ENCODE data around the gene COL7A1. TPM values are rescaled to one million over a fixed set of nuclear protein-coding genes. Genes with fewer than 3 reads are reported as not detected.
A peak's percentile ranks its signal among the peaks of the same experiment; 100 is the strongest.

COL7A1 gene
- polyA plus RNA-seq, 2 donors, result 60.7 to 265 TPM

DNA sequence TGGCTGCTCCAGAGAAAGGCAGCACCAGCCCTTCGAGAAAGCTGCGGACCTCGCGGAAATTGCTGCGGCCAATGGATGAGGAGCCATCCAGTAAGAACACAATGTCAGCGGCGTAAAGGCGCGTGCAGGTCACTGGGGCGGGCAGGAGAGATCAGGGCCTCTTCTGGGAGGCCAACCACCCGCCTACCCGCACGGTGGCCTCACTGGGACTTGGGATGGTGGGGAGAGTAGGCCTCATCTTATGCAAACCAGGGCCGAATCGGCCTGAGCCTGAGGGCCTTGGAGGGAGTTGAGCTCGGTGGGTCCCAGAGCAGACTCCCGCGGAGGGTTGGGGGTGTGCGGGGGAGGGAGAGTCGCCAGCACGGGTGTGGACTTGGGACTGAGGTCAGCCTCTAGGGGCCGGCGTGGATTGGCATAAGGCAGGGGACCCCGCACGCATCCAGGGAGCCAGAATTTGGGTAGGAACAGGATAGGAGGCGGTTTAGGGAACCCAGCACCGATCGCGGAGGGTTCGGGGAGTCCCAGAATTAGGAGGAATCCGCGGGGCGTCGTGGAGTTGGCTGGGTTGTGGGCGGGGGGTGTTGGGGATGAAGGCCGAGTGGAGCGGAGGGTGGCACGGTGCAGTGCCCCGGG lies 596 bp downstream of the COL7A1 start:
- WGBS, 2 donors, result 16 to 23% methylated on average over 34 to 39 of the region's 39 CpGs
- Histone ChIP-seq H3K4me3 (ENCODE audit: low read depth in 1 of 2, low read length in 2 of 2) (peak overlapping the region; percentile 23 to 54), H3K9me3 (ENCODE audit: control insufficient read depth in 2 of 2, insufficient read depth in 1 of 2, low read depth in 1 of 2, low read length in 1 of 2) (no peaks in the 10 kb centered on the region), H3K4me1 (ENCODE audit: control insufficient read depth in 2 of 2, insufficient read depth in 2 of 2, low read length in 1 of 2) (peaks cover 2 to 39% of the 10 kb centered on the region in 2 donors), H3K36me3 (ENCODE audit: control insufficient read depth in 2 of 2, insufficient read depth in 2 of 2, low read length in 1 of 2) (peaks cover 6 to 25% of the 10 kb centered on the region in 2 donors), H3K27ac (ENCODE audit: low read depth in 2 of 2, low read length in 1 of 2) (peak overlapping the region; percentile 6 to 31), H3K27me3 (ENCODE audit: control insufficient read depth in 1 of 2, insufficient read depth in 2 of 2, low read length in 2 of 2) (no peaks in the 10 kb centered on the region)

DNA sequence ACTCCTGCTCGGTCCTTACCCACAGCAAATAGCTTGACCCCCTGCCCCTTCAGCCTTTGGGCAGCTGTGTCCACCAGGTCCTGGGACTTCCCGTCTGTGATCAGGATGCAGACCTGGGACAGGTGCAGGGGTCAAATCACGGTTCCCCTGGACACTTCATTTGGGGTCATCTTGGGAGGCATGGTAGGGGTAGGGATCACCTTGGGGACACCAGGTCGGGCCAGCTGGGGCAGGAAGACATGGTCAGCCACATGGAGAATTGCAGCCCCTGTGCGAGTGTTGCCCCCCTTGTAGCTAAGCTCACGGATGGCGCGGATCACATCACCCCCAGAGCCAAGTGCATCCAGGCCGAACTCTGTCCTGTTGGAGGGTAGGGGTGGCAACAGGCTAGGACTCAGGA lies 1.8 kb downstream of the COL7A1 start:
- Histone ChIP-seq H3K27me3 (ENCODE audit: control insufficient read depth in 1 of 2, insufficient read depth in 2 of 2, low read length in 2 of 2) (no peaks in the 10 kb centered on the region), H3K4me1 (ENCODE audit: control insufficient read depth in 2 of 2, insufficient read depth in 2 of 2, low read length in 1 of 2) (peaks cover 0 to 36% of the 10 kb centered on the region in 2 donors), H3K27ac (ENCODE audit: low read depth in 2 of 2, low read length in 1 of 2) (no peak overlapping the region), H3K9me3 (ENCODE audit: control insufficient read depth in 2 of 2, insufficient read depth in 1 of 2, low read depth in 1 of 2, low read length in 1 of 2) (no peaks in the 10 kb centered on the region), H3K36me3 (ENCODE audit: control insufficient read depth in 2 of 2, insufficient read depth in 2 of 2, low read length in 1 of 2) (peaks cover 0 to 29% of the 10 kb centered on the region in 2 donors), H3K4me3 (ENCODE audit: low read depth in 1 of 2, low read length in 2 of 2) (no peak overlapping the region)
- WGBS, 2 donors, result 75 to 87% methylated on average over 9 of the region's 9 CpGs

GRCh38 chr3:48592519-48593087 lies 2.5 kb downstream of the COL7A1 start:
- H3K36me3 ChIP-seq (ENCODE audit: control insufficient read depth in 2 of 2, insufficient read depth in 2 of 2, low read length in 1 of 2), result peaks cover 0 to 32% of the 10 kb centered on the region in 2 donors
- no peaks in the 10 kb centered on the region for H3K9me3 ChIP-seq (ENCODE audit: control insufficient read depth in 2 of 2, insufficient read depth in 1 of 2, low read depth in 1 of 2, low read length in 1 of 2)
- H3K4me3 ChIP-seq (ENCODE audit: low read depth in 1 of 2, low read length in 2 of 2), result no peak overlapping the region
- H3K4me1 ChIP-seq (ENCODE audit: control insufficient read depth in 2 of 2, insufficient read depth in 2 of 2, low read length in 1 of 2), result peaks cover 0 to 30% of the 10 kb centered on the region in 2 donors
- no peak overlapping the region for H3K27ac ChIP-seq (ENCODE audit: low read depth in 2 of 2, low read length in 1 of 2)
- WGBS, 2 donors, result 83 to 85% methylated on average over 21 of the region's 21 CpGs
- no peaks in the 10 kb centered on the region for H3K27me3 ChIP-seq (ENCODE audit: control insufficient read depth in 1 of 2, insufficient read depth in 2 of 2, low read length in 2 of 2)

GRCh38 chr3:48591886-48592518 lies 3.1 kb downstream of the COL7A1 start:
- no peaks in the 10 kb centered on the region for H3K27me3 ChIP-seq (ENCODE audit: control insufficient read depth in 1 of 2, insufficient read depth in 2 of 2, low read length in 2 of 2)
- peaks cover 0 to 24% of the 10 kb centered on the region in 2 donors for H3K4me1 ChIP-seq (ENCODE audit: control insufficient read depth in 2 of 2, insufficient read depth in 2 of 2, low read length in 1 of 2)
- H3K36me3 ChIP-seq (ENCODE audit: control insufficient read depth in 2 of 2, insufficient read depth in 2 of 2, low read length in 1 of 2), result peaks cover 0 to 32% of the 10 kb centered on the region in 2 donors
- H3K9me3 ChIP-seq (ENCODE audit: control insufficient read depth in 2 of 2, insufficient read depth in 1 of 2, low read depth in 1 of 2, low read length in 1 of 2), result no peaks in the 10 kb centered on the region
- H3K4me3 ChIP-seq (ENCODE audit: low read depth in 1 of 2, low read length in 2 of 2), result no peak overlapping the region
- WGBS, 2 donors, result 87 to 91% methylated on average over 22 of the region's 22 CpGs
- no peak overlapping the region for H3K27ac ChIP-seq (ENCODE audit: low read depth in 2 of 2, low read length in 1 of 2)

DNA sequence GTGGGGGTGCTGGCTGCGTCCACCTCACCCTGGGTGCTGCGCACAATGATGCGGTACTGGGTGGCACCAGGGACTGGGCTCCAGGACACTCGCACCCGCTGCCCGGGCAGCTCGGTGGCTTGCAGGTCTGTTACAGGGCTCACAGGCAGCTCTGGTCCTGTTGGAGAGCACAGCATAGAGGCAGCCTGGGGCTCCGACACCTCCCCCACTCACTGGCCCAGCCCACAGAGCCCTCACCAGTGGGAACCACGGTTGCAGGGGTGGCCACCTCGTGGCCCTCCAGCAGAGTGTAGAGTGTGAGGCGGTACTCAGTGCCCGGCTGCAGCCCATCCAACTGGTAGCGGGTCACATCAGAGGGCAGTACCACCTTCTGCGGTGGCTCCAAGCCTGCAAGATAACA lies 3.7 kb downstream of the COL7A1 start:
- 85 to 87% methylated on average over 14 of the region's 14 CpGs for WGBS, 2 donors
- H3K4me3 ChIP-seq (ENCODE audit: low read depth in 1 of 2, low read length in 2 of 2), result no peak overlapping the region
- H3K4me1 ChIP-seq (ENCODE audit: control insufficient read depth in 2 of 2, insufficient read depth in 2 of 2, low read length in 1 of 2), result peaks cover 0 to 18% of the 10 kb centered on the region in 2 donors
- no peaks in the 10 kb centered on the region for H3K9me3 ChIP-seq (ENCODE audit: control insufficient read depth in 2 of 2, insufficient read depth in 1 of 2, low read depth in 1 of 2, low read length in 1 of 2)
- peaks cover 0 to 33% of the 10 kb centered on the region in 2 donors for H3K36me3 ChIP-seq (ENCODE audit: control insufficient read depth in 2 of 2, insufficient read depth in 2 of 2, low read length in 1 of 2)
- H3K27me3 ChIP-seq (ENCODE audit: control insufficient read depth in 1 of 2, insufficient read depth in 2 of 2, low read length in 2 of 2), result no peaks in the 10 kb centered on the region
- H3K27ac ChIP-seq (ENCODE audit: low read depth in 2 of 2, low read length in 1 of 2), result no peak overlapping the region

GRCh38 chr3:48588230-48588629 lies 6.9 kb downstream of the COL7A1 start:
- H3K27me3 ChIP-seq (ENCODE audit: control insufficient read depth in 1 of 2, insufficient read depth in 2 of 2, low read length in 2 of 2), result no peaks in the 10 kb centered on the region
- WGBS, 2 donors, result 77 to 78% methylated on average over 15 of the region's 15 CpGs
- H3K4me3 ChIP-seq (ENCODE audit: low read depth in 1 of 2, low read length in 2 of 2), result no peak overlapping the region
- peaks cover 0 to 5% of the 10 kb centered on the region in 2 donors for H3K4me1 ChIP-seq (ENCODE audit: control insufficient read depth in 2 of 2, insufficient read depth in 2 of 2, low read length in 1 of 2)
- H3K9me3 ChIP-seq (ENCODE audit: control insufficient read depth in 2 of 2, insufficient read depth in 1 of 2, low read depth in 1 of 2, low read length in 1 of 2), result no peaks in the 10 kb centered on the region
- peaks cover 0 to 39% of the 10 kb centered on the region in 2 donors for H3K36me3 ChIP-seq (ENCODE audit: control insufficient read depth in 2 of 2, insufficient read depth in 2 of 2, low read length in 1 of 2)
- no peak overlapping the region for H3K27ac ChIP-seq (ENCODE audit: low read depth in 2 of 2, low read length in 1 of 2)

- no peak overlapping the region for H3K27ac ChIP-seq (ENCODE audit: low read depth in 2 of 2, low read length in 1 of 2)
- peaks cover 0 to 2% of the 10 kb centered on the region in 2 donors for H3K4me1 ChIP-seq (ENCODE audit: control insufficient read depth in 2 of 2, insufficient read depth in 2 of 2, low read length in 1 of 2)
- H3K27me3 ChIP-seq (ENCODE audit: control insufficient read depth in 1 of 2, insufficient read depth in 2 of 2, low read length in 2 of 2), result no peaks in the 10 kb centered on the region
- WGBS, 2 donors, result 77 to 83% methylated on average over 11 of the region's 11 CpGs
- H3K4me3 ChIP-seq (ENCODE audit: low read depth in 1 of 2, low read length in 2 of 2), result no peak overlapping the region
- no peaks in the 10 kb centered on the region for H3K9me3 ChIP-seq (ENCODE audit: control insufficient read depth in 2 of 2, insufficient read depth in 1 of 2, low read depth in 1 of 2, low read length in 1 of 2)
- H3K36me3 ChIP-seq (ENCODE audit: control insufficient read depth in 2 of 2, insufficient read depth in 2 of 2, low read length in 1 of 2), result peaks cover 0 to 37% of the 10 kb centered on the region in 2 donors
These were observed 7.4 kb downstream of the COL7A1 start for GRCh38 chr3:48587686-48588085.

- no peak overlapping the region for H3K4me3 ChIP-seq (ENCODE audit: low read depth in 1 of 2, low read length in 2 of 2)
- H3K27ac ChIP-seq (ENCODE audit: low read depth in 2 of 2, low read length in 1 of 2), result no peak overlapping the region
- 79 to 92% methylated on average over 8 of the region's 8 CpGs for WGBS, 2 donors
- no peaks in the 10 kb centered on the region for H3K9me3 ChIP-seq (ENCODE audit: control insufficient read depth in 2 of 2, insufficient read depth in 1 of 2, low read depth in 1 of 2, low read length in 1 of 2)
- no peaks in the 10 kb centered on the region for H3K4me1 ChIP-seq (ENCODE audit: control insufficient read depth in 2 of 2, insufficient read depth in 2 of 2, low read length in 1 of 2)
- no peaks in the 10 kb centered on the region for H3K27me3 ChIP-seq (ENCODE audit: control insufficient read depth in 1 of 2, insufficient read depth in 2 of 2, low read length in 2 of 2)
- peaks cover 0 to 31% of the 10 kb centered on the region in 2 donors for H3K36me3 ChIP-seq (ENCODE audit: control insufficient read depth in 2 of 2, insufficient read depth in 2 of 2, low read length in 1 of 2)
These were observed 9.7 kb downstream of the COL7A1 start for GRCh38 chr3:48585411-48585810.

DNA sequence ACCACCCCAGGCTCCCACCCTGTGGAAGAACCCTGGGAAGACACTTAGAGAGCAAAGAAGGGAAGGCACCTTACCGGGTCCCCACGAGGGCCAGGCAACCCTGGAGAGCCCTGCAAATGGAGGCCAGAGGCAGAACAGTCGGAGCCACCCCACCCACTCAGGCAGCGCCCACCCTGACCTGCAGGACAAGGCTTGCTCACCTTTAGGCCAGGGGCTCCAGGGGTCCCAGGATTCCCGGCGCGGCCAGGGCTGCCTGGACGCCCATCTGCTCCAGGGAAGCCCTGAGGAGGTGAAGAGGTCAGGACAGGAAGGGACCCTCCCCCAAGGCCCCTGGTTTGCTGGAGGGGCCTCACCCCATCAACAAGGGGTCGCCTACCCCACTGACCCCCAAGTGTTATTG lies 10.3 kb downstream of the COL7A1 start:
- Histone ChIP-seq H3K4me3 (ENCODE audit: low read depth in 1 of 2, low read length in 2 of 2) (no peak overlapping the region), H3K36me3 (ENCODE audit: control insufficient read depth in 2 of 2, insufficient read depth in 2 of 2, low read length in 1 of 2) (peaks cover 0 to 26% of the 10 kb centered on the region in 2 donors), H3K4me1 (ENCODE audit: control insufficient read depth in 2 of 2, insufficient read depth in 2 of 2, low read length in 1 of 2) (no peaks in the 10 kb centered on the region), H3K9me3 (ENCODE audit: control insufficient read depth in 2 of 2, insufficient read depth in 1 of 2, low read depth in 1 of 2, low read length in 1 of 2) (no peaks in the 10 kb centered on the region), H3K27me3 (ENCODE audit: control insufficient read depth in 1 of 2, insufficient read depth in 2 of 2, low read length in 2 of 2) (no peaks in the 10 kb centered on the region), H3K27ac (ENCODE audit: low read depth in 2 of 2, low read length in 1 of 2) (no peak overlapping the region)
- WGBS, 2 donors, result 87 to 91% methylated on average over 9 of the region's 9 CpGs

Measured in esophagus (tissue), 2 donors.